Smooth muscle cell (in vitro differentiated cells): ENCODE results near the gene KCNJ1. TPM values are rescaled to one million over a fixed set of nuclear protein-coding genes. Genes with fewer than 3 reads are reported as not detected.

Source experiments
- DNase-seq: peaks from one replicate; lab custom pipeline; 2025; ENCODE audit not compliant: unreplicated experiment; lab: John Stamatoyannopoulos, UW
- H2AFZ ChIP-seq: fragments of 200-600 bp; sonication (generic); 2 replicates; pipeline ENCODE4 v1.6.0; 2016; ENCODE audit warnings: antibody characterized with exemption, low read depth, mild to moderate bottlenecking
- H3F3A ChIP-seq: fragments of 200-600 bp; sonication (generic); 2 replicates; pipeline ENCODE4 v1.6.0; 2017; ENCODE audit warnings: antibody characterized with exemption, low read depth
- H3K27ac ChIP-seq: fragments of 200-600 bp; sonication (generic); 2 replicates; pipeline ENCODE4 v1.5.1; 2016; ENCODE audit warnings: low read depth, mild to moderate bottlenecking
- H3K27me3 ChIP-seq: fragments of 200-600 bp; sonication (generic); 2 replicates; pipeline ENCODE4 v1.6.1; 2016; ENCODE audit warnings: low read depth, mild to moderate bottlenecking
- H3K36me3 ChIP-seq: fragments of 200-600 bp; sonication (generic); 2 replicates; pipeline ENCODE4 v1.5.1; 2016; ENCODE audit warnings: low read depth
- H3K4me1 ChIP-seq: fragments of 200-600 bp; sonication (generic); 2 replicates; pipeline ENCODE4 v1.5.1; 2016; ENCODE audit warnings: low read depth
- H3K4me2 ChIP-seq: fragments of 200-600 bp; sonication (generic); 2 replicates; pipeline ENCODE4 v1.6.0; 2016; ENCODE audit warnings: mild to moderate bottlenecking
- H3K4me3 ChIP-seq: fragments of 200-600 bp; sonication (generic); 2 replicates; pipeline ENCODE4 v1.5.1; 2016; ENCODE audit warnings: mild to moderate bottlenecking
- H3K79me2 ChIP-seq: fragments of 200-600 bp; sonication (generic); 2 replicates; pipeline ENCODE4 v1.6.0; 2016; ENCODE audit warnings: low read depth, mild to moderate bottlenecking
- H3K9ac ChIP-seq: fragments of 200-600 bp; sonication (generic); 2 replicates; pipeline ENCODE4 v1.6.0; 2016; ENCODE audit warnings: low read depth
- H3K9me3 ChIP-seq: fragments of 200-600 bp; sonication (generic); replicated peaks from 2 replicates; pipeline ENCODE4 v1.5.1; 2016; ENCODE audit warnings: low read depth
- H4K20me1 ChIP-seq: fragments of 200-600 bp; sonication (generic); 2 replicates; pipeline ENCODE4 v1.6.0; 2016; ENCODE audit warnings: low read depth
- CTCF ChIP-seq: fragments of 200-600 bp; sonication (generic); IDR thresholded peaks from 2 replicates; pipeline ENCODE4 v1.5.1; 2017; ENCODE audit warnings: borderline replicate concordance, mild to moderate bottlenecking, antibody characterized with exemption; ENCODE audit not compliant: insufficient read depth, poor library complexity, severe bottlenecking
- WGBS: methylation state at CpG from one replicate; pipeline ENCODE4 v1.1.7; 2016; ENCODE audit warnings: low lambda C conversion rate; 5-methylcytosine and 5-hydroxymethylcytosine counted together
- polyA plus RNA-seq: library from polyadenylated mRNA; unstranded; fragments of >200 nt; fragmentation: Nextera tagmentation; extraction: Ambion mirVana; gene quantifications from 2 replicates; pipeline ENCODE4 v1.2.1, GENCODE V29; 2016
- total RNA-seq: library from RNA; depleted of rRNA; stranded (reverse); fragments of >200 nt; gene quantifications from 2 replicates; pipeline ENCODE4 v1.2.3, GENCODE V29; 2014

The KCNJ1 gene
- total and polyA plus RNA-seq, 2 experiments from 2014 or later = 0.99 TPM; not detected in 1

DNA sequence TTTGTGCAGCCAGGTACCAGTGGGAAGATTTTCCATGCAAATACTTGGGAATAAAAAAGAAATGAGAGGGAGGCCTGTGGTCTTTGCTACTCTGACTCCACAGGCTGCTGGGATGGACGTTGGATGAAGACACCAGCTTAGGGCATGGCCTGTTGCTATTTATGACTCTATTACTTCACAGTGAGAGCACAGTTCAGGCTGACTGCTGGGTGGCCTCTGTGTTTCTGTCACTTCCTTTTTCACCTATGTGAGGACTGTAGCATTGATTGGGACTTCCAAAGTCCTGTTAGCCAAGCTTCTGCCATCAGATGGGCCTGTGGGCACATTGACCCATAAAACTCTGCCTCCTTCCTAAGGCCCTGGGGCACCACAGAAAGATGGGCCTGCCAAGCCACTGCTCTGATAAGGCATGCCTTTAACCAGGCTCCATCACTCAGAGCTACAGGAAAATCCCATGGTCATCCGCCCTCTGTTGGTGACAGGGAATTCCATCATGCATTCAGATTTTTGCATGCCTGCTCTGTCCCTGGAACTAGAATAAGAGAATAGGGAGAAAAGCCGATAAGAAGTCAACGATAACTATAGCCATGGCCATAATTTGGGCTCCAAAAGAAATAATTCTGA, 64.6 kb downstream of the KCNJ1 start:
- TF ChIP-seq CTCF = peak; percentile 44
- H3K9ac ChIP-seq = no peak overlapping the region
- 62% methylated on average over 4 of the region's 4 CpGs for WGBS
- no peak overlapping the region for H2AFZ ChIP-seq
- H3K4me3 ChIP-seq = no peak overlapping the region
- H3K79me2 ChIP-seq = no peaks in the 10 kb centered on the region
- no peak overlapping the region for H3K27ac ChIP-seq
- peaks cover 6% of the 10 kb centered on the region for H3K4me1 ChIP-seq
- H3K4me2 ChIP-seq = no peak overlapping the region
- no peaks in the 10 kb centered on the region for H3F3A ChIP-seq
- H3K27me3 ChIP-seq = no peaks in the 10 kb centered on the region
- DNase-seq = no peak
- no peaks in the 10 kb centered on the region for H3K36me3 ChIP-seq
- no peaks in the 10 kb centered on the region for H4K20me1 ChIP-seq
- no peaks in the 10 kb centered on the region for H3K9me3 ChIP-seq

- Histone ChIP-seq H3K9me3 (no peaks in the 10 kb centered on the region), H3K9ac (no peak overlapping the region), H3K27ac (no peak overlapping the region), H2AFZ (no peak overlapping the region), H3K36me3 (no peaks in the 10 kb centered on the region), H3K79me2 (no peaks in the 10 kb centered on the region), H3K4me1 (peaks cover 6% of the 10 kb centered on the region), H3K4me3 (no peak overlapping the region), H3K27me3 (no peaks in the 10 kb centered on the region), H3K4me2 (no peak overlapping the region), H3F3A (no peaks in the 10 kb centered on the region), H4K20me1 (no peaks in the 10 kb centered on the region)
- no peak for DNase-seq
- TF ChIP-seq CTCF = no peak
- 90% methylated on average over 8 of the region's 8 CpGs for WGBS
Observed at GRCh38 chr11:128800871-128801417, 66.2 kb downstream of the KCNJ1 start.

- H3K9ac ChIP-seq = no peak overlapping the region
- H3K4me2 ChIP-seq = no peak overlapping the region
- DNase-seq = no peak
- H4K20me1 ChIP-seq = no peaks in the 10 kb centered on the region
- no peaks in the 10 kb centered on the region for H3K79me2 ChIP-seq
- peak overlapping the region; percentile 36 for H3K27ac ChIP-seq
- 81% methylated on average over 2 of the region's 2 CpGs for WGBS
- TF ChIP-seq CTCF = no peak
- H2AFZ ChIP-seq = no peak overlapping the region
- no peak overlapping the region for H3K4me3 ChIP-seq
- no peaks in the 10 kb centered on the region for H3K36me3 ChIP-seq
- H3K4me1 ChIP-seq = no peaks in the 10 kb centered on the region
- H3K27me3 ChIP-seq = no peaks in the 10 kb centered on the region
- H3F3A ChIP-seq = no peaks in the 10 kb centered on the region
- no peaks in the 10 kb centered on the region for H3K9me3 ChIP-seq
Observed at GRCh38 chr11:128796270-128796669, 70.8 kb downstream of the KCNJ1 start.

- no peaks in the 10 kb centered on the region for H3K36me3 ChIP-seq
- H3K4me3 ChIP-seq = peak overlapping the region; percentile 9
- no peak overlapping the region for H3K9ac ChIP-seq
- peak overlapping the region; percentile 71 for H3K4me2 ChIP-seq
- no peaks in the 10 kb centered on the region for H3F3A ChIP-seq
- no peaks in the 10 kb centered on the region for H3K79me2 ChIP-seq
- H2AFZ ChIP-seq = peak overlapping the region; percentile 57
- H3K4me1 ChIP-seq = peaks cover 6% of the 10 kb centered on the region
- H3K27me3 ChIP-seq = no peaks in the 10 kb centered on the region
- no peaks in the 10 kb centered on the region for H4K20me1 ChIP-seq
- WGBS = 16% methylated on average over 11 of the region's 11 CpGs
- no peak for TF ChIP-seq CTCF
- no peak for DNase-seq
- peak overlapping the region; percentile 22 for H3K27ac ChIP-seq
- H3K9me3 ChIP-seq = no peaks in the 10 kb centered on the region
Observed at GRCh38 chr11:128790196-128790595, 76.9 kb downstream of the KCNJ1 start.
